HCT116 (cell line): ENCODE results near the gene COL5A1.

Experiments used
- CTCF ChIP-seq, 3 experiments: fragments of 200-600 bp in 1 of 3; sonication (generic) in 1 of 3; IDR thresholded peaks in 2 of 3; conservative IDR thresholded peaks in 1 of 3; 2 replicates each; pipeline ENCODE4 v1.5.1; 2012 to 2017; ENCODE audit warnings: low read depth in 2 of 3, low read length in 2 of 3, antibody characterized with exemption in 1 of 3, borderline replicate concordance in 1 of 3, control low read depth in 1 of 3, mild to moderate bottlenecking in 1 of 3, mixed read lengths in 1 of 3, mixed run types in 1 of 3, moderate library complexity in 1 of 3; ENCODE audit not compliant: insufficient read depth in 1 of 3
- EZH2 ChIP-seq: fragments of 200-600 bp; sonication (generic); IDR thresholded peaks from 2 replicates; pipeline ENCODE4 v1.6.1; 2017; ENCODE audit warnings: antibody characterized with exemption, mixed run types
- EZH2phosphoT487 ChIP-seq: fragments of 200-600 bp; IDR thresholded peaks from 2 replicates; pipeline ENCODE4 v1.6.1; 2018; ENCODE audit warnings: antibody characterized with exemption, borderline replicate concordance
- MAX ChIP-seq: IDR thresholded peaks from 2 replicates; pipeline ENCODE4 v1.6.1; 2012
- POLR2A ChIP-seq: IDR thresholded peaks from 2 replicates; pipeline ENCODE4 v1.7.0; 2011; ENCODE audit warnings: borderline replicate concordance; ENCODE audit not compliant: insufficient read depth, insufficient read length; ENCODE audit errors: extremely low read depth
- POLR2AphosphoS5 ChIP-seq: IDR thresholded peaks from 2 replicates; pipeline ENCODE4 v1.6.1; 2011; ENCODE audit warnings: mild to moderate bottlenecking, low read depth, low read length, moderate library complexity
- TCF7L2 ChIP-seq: IDR thresholded peaks from 2 replicates; pipeline ENCODE4 v1.7.0; 2011; ENCODE audit warnings: borderline replicate concordance, inconsistent platforms; ENCODE audit not compliant: insufficient read depth, insufficient read length; ENCODE audit errors: extremely low read depth

- no peak for TF ChIP-seq CTCF (IDR thresholded peaks at IDR 0.05 in 2 of 3, conservative IDR thresholded peaks at IDR 0.05 in 1 of 3; ENCODE audit: borderline replicate concordance in 1 of 3, insufficient read depth in 1 of 3, low read depth in 2 of 3, low read length in 2 of 3)
- no peak for TF ChIP-seq POLR2AphosphoS5
- TF ChIP-seq POLR2A = no peak
- no peak for TF ChIP-seq EZH2
- no peak for TF ChIP-seq EZH2phosphoT487
- no peak for TF ChIP-seq TCF7L2
- TF ChIP-seq MAX = no peak
These were observed 34.8 kb downstream of the COL5A1 start for GRCh38 chr9:134676361-134676760.
